ENCODE measurements around the gene SRRM3.
"Not testable (repeated sequence)": the region's sequence is repeated elsewhere in the genome, so short reads cannot be mapped to it uniquely, and the experiment has no call there.

The SRRM3 gene

GRCh38 chr7:76217942-76218566 lies 16.4 kb downstream of the SRRM3 start:
- Histone ChIP-seq H3K9me3 (ENCODE audit: control insufficient read depth, low read length) (no peaks in the 10 kb centered on the region), H3K4me1 (ENCODE audit: control insufficient read depth, insufficient read depth, low read length, poor library complexity, severe bottlenecking) (peaks cover 5% of the 10 kb centered on the region), H3K4me3 (ENCODE audit: extremely low read depth, insufficient read depth, low read length, poor library complexity, severe bottlenecking) (no peak overlapping the region), H3K27ac (ENCODE audit: low read depth, low read length, severe bottlenecking) (no peak overlapping the region), H3K36me3 (ENCODE audit: control insufficient read depth, insufficient read depth, low read length) (no peaks in the 10 kb centered on the region)
- 43 to 70% methylated on average over 4 to 5 of the region's 6 CpGs for WGBS, 2 experiments (ENCODE audit: insufficient coverage in 2 of 2)

- no peaks in the 10 kb centered on the region for H3K36me3 ChIP-seq (ENCODE audit: control insufficient read depth, insufficient read depth, low read length)
- H3K9me3 ChIP-seq (ENCODE audit: control insufficient read depth, low read length): no peaks in the 10 kb centered on the region
- H3K4me3 ChIP-seq (ENCODE audit: extremely low read depth, insufficient read depth, low read length, poor library complexity, severe bottlenecking): no peak overlapping the region
- WGBS, 2 experiments (ENCODE audit: insufficient coverage in 2 of 2): 50 to 53% methylated on average over 13 to 16 of the region's 16 CpGs
- peaks cover 11% of the 10 kb centered on the region for H3K4me1 ChIP-seq (ENCODE audit: control insufficient read depth, insufficient read depth, low read length, poor library complexity, severe bottlenecking)
- H3K27ac ChIP-seq (ENCODE audit: low read depth, low read length, severe bottlenecking): no peak overlapping the region
Observed at GRCh38 chr7:76220185-76221057, 18.7 kb downstream of the SRRM3 start.

GRCh38 chr7:76222333-76222732 lies 20.6 kb downstream of the SRRM3 start:
- H3K4me3 ChIP-seq (ENCODE audit: extremely low read depth, insufficient read depth, low read length, poor library complexity, severe bottlenecking): no peak overlapping the region
- H3K36me3 ChIP-seq (ENCODE audit: control insufficient read depth, insufficient read depth, low read length): no peaks in the 10 kb centered on the region
- peaks cover 11% of the 10 kb centered on the region for H3K4me1 ChIP-seq (ENCODE audit: control insufficient read depth, insufficient read depth, low read length, poor library complexity, severe bottlenecking)
- WGBS, 2 experiments (ENCODE audit: insufficient coverage in 2 of 2): 94 to 100% methylated on average over 1 to 2 of the region's 2 CpGs
- no peaks in the 10 kb centered on the region for H3K9me3 ChIP-seq (ENCODE audit: control insufficient read depth, low read length)
- no peak overlapping the region for H3K27ac ChIP-seq (ENCODE audit: low read depth, low read length, severe bottlenecking)

GRCh38 chr7:76222839-76223238 lies 21.1 kb downstream of the SRRM3 start:
- no peak overlapping the region for H3K4me3 ChIP-seq (ENCODE audit: extremely low read depth, insufficient read depth, low read length, poor library complexity, severe bottlenecking)
- H3K27ac ChIP-seq (ENCODE audit: low read depth, low read length, severe bottlenecking): no peak overlapping the region
- no peaks in the 10 kb centered on the region for H3K9me3 ChIP-seq (ENCODE audit: control insufficient read depth, low read length)
- WGBS, 2 experiments (ENCODE audit: insufficient coverage in 2 of 2): 60 to 84% methylated on average over 3 to 5 of the region's 5 CpGs
- H3K36me3 ChIP-seq (ENCODE audit: control insufficient read depth, insufficient read depth, low read length): no peaks in the 10 kb centered on the region
- peaks cover 11% of the 10 kb centered on the region for H3K4me1 ChIP-seq (ENCODE audit: control insufficient read depth, insufficient read depth, low read length, poor library complexity, severe bottlenecking)

- Histone ChIP-seq H3K9me3 (ENCODE audit: control insufficient read depth, low read length) (no peaks in the 10 kb centered on the region), H3K27ac (ENCODE audit: low read depth, low read length, severe bottlenecking) (no peak overlapping the region), H3K4me3 (ENCODE audit: extremely low read depth, insufficient read depth, low read length, poor library complexity, severe bottlenecking) (no peak overlapping the region), H3K36me3 (ENCODE audit: control insufficient read depth, insufficient read depth, low read length) (no peaks in the 10 kb centered on the region), H3K4me1 (ENCODE audit: control insufficient read depth, insufficient read depth, low read length, poor library complexity, severe bottlenecking) (peaks cover 11% of the 10 kb centered on the region)
- WGBS, 2 experiments (ENCODE audit: insufficient coverage in 2 of 2): 25 to 44% methylated on average over 1 to 3 of the region's 3 CpGs
Observed at GRCh38 chr7:76223286-76223972, 21.7 kb downstream of the SRRM3 start.

GRCh38 chr7:76224695-76225094 lies 23.0 kb downstream of the SRRM3 start:
- 30 to 37% methylated on average over 5 to 11 of the region's 11 CpGs for WGBS, 2 experiments (ENCODE audit: insufficient coverage in 2 of 2)
- no peaks in the 10 kb centered on the region for H3K36me3 ChIP-seq (ENCODE audit: control insufficient read depth, insufficient read depth, low read length)

GRCh38 chr7:76225379-76225778 lies 23.7 kb downstream of the SRRM3 start:
- no peak overlapping the region for H3K4me3 ChIP-seq (ENCODE audit: extremely low read depth, insufficient read depth, low read length, poor library complexity, severe bottlenecking)
- peaks cover 9% of the 10 kb centered on the region for H3K4me1 ChIP-seq (ENCODE audit: control insufficient read depth, insufficient read depth, low read length, poor library complexity, severe bottlenecking)
- H3K27ac ChIP-seq (ENCODE audit: low read depth, low read length, severe bottlenecking): no peak overlapping the region
- H3K9me3 ChIP-seq (ENCODE audit: control insufficient read depth, low read length): no peaks in the 10 kb centered on the region
- 5% methylated on average over 4 of the region's 11 CpGs; no CpG with 5 or more reads in 1 of the 2 experiments for WGBS, 2 experiments (ENCODE audit: insufficient coverage in 2 of 2)
- no peaks in the 10 kb centered on the region for H3K36me3 ChIP-seq (ENCODE audit: control insufficient read depth, insufficient read depth, low read length)

More at GRCh38 chr7:76224695-76225094, 23.0 kb downstream of the SRRM3 start:
- Histone ChIP-seq H3K4me1 (ENCODE audit: control insufficient read depth, insufficient read depth, low read length, poor library complexity, severe bottlenecking) (peaks cover 11% of the 10 kb centered on the region), H3K9me3 (ENCODE audit: control insufficient read depth, low read length) (no peaks in the 10 kb centered on the region), H3K4me3 (ENCODE audit: extremely low read depth, insufficient read depth, low read length, poor library complexity, severe bottlenecking) (no peak overlapping the region), H3K27ac (ENCODE audit: low read depth, low read length, severe bottlenecking) (no peak overlapping the region)

GRCh38 chr7:76225951-76226350 lies 24.3 kb downstream of the SRRM3 start:
- WGBS, 2 experiments (ENCODE audit: insufficient coverage in 2 of 2): 67 to 78% methylated on average over 2 of the region's 2 CpGs
- Histone ChIP-seq H3K4me1 (ENCODE audit: control insufficient read depth, insufficient read depth, low read length, poor library complexity, severe bottlenecking) (peaks cover 6% of the 10 kb centered on the region), H3K27ac (ENCODE audit: low read depth, low read length, severe bottlenecking) (no peak overlapping the region), H3K36me3 (ENCODE audit: control insufficient read depth, insufficient read depth, low read length) (no peaks in the 10 kb centered on the region), H3K9me3 (ENCODE audit: control insufficient read depth, low read length) (no peaks in the 10 kb centered on the region), H3K4me3 (ENCODE audit: extremely low read depth, insufficient read depth, low read length, poor library complexity, severe bottlenecking) (no peak overlapping the region)

- H3K4me1 ChIP-seq (ENCODE audit: control insufficient read depth, insufficient read depth, low read length, poor library complexity, severe bottlenecking): peaks cover 10% of the 10 kb centered on the region
- H3K36me3 ChIP-seq (ENCODE audit: control insufficient read depth, insufficient read depth, low read length); H3K4me3 ChIP-seq (ENCODE audit: extremely low read depth, insufficient read depth, low read length, poor library complexity, severe bottlenecking); H3K9me3 ChIP-seq (ENCODE audit: control insufficient read depth, low read length); H3K27ac ChIP-seq (ENCODE audit: low read depth, low read length, severe bottlenecking): not testable (repeated sequence)
- WGBS, 2 experiments (ENCODE audit: insufficient coverage in 2 of 2): 93 to 100% methylated on average over 1 of the region's 1 CpG
Observed at GRCh38 chr7:76226878-76227423, 25.3 kb downstream of the SRRM3 start.

GRCh38 chr7:76230214-76230613 lies 28.5 kb downstream of the SRRM3 start:
- Histone ChIP-seq H3K27ac (ENCODE audit: low read depth, low read length, severe bottlenecking) (no peak overlapping the region), H3K36me3 (ENCODE audit: control insufficient read depth, insufficient read depth, low read length) (no peaks in the 10 kb centered on the region), H3K4me3 (ENCODE audit: extremely low read depth, insufficient read depth, low read length, poor library complexity, severe bottlenecking) (no peak overlapping the region), H3K4me1 (ENCODE audit: control insufficient read depth, insufficient read depth, low read length, poor library complexity, severe bottlenecking) (peaks cover 8% of the 10 kb centered on the region), H3K9me3 (ENCODE audit: control insufficient read depth, low read length) (no peaks in the 10 kb centered on the region)
- WGBS, 2 experiments (ENCODE audit: insufficient coverage in 2 of 2): 77% methylated on average over 4 of the region's 5 CpGs

Data from mesodermal cell (in vitro differentiated cells).